Liver (tissue), 9 donors: ENCODE measurements around the gene CTSH. TPM values are rescaled to one million over a fixed set of nuclear protein-coding genes. Genes with fewer than 3 reads are reported as not detected.

ENCODE experiments used
- DNase-seq: peaks from one replicate; pipeline ENCODE4 v3.0.0-alpha.2; 2017; ENCODE audit warnings: low spot score
- H3K27ac ChIP-seq, 2 donors: one replicate each; pipeline ENCODE4 v1.7.0; 2013; ENCODE audit warnings: inconsistent platforms in 2 of 2, low read length in 2 of 2, control low read depth in 1 of 2, low read depth in 1 of 2, mild to moderate bottlenecking in 1 of 2
- H3K27me3 ChIP-seq, 4 donors: one replicate each; pipeline versions ENCODE4 v1.6.1 to v1.7.0; 2013; ENCODE audit warnings: low read length in 3 of 4, inconsistent platforms in 1 of 4, mild to moderate bottlenecking in 1 of 4, moderate library complexity in 1 of 4; ENCODE audit not compliant: control insufficient read depth in 4 of 4, insufficient read depth in 4 of 4
- H3K36me3 ChIP-seq, 4 donors: one replicate each; pipeline versions ENCODE4 v1.6.1 to v1.7.0; 2013; ENCODE audit warnings: low read length in 3 of 4, mild to moderate bottlenecking in 3 of 4, low read depth in 1 of 4, moderate library complexity in 1 of 4; ENCODE audit not compliant: control insufficient read depth in 4 of 4, insufficient read depth in 3 of 4
- H3K4me1 ChIP-seq, 4 donors: one replicate each; pipeline versions ENCODE4 v1.6.1 to v1.7.0; 2013; ENCODE audit warnings: low read length in 3 of 4, mild to moderate bottlenecking in 3 of 4, moderate library complexity in 1 of 4; ENCODE audit not compliant: control insufficient read depth in 4 of 4, insufficient read depth in 4 of 4
- H3K4me3 ChIP-seq, 3 donors: one replicate each; pipeline versions ENCODE4 v1.6.1 to v1.7.0; 2013; ENCODE audit warnings: low read length in 3 of 3, control low read depth in 1 of 3, low read depth in 1 of 3, mild to moderate bottlenecking in 1 of 3
- H3K9ac ChIP-seq, 2 donors: one replicate each; pipeline ENCODE4 v1.7.0; 2013; ENCODE audit warnings: low read length in 2 of 2, mild to moderate bottlenecking in 2 of 2, moderate library complexity in 2 of 2, control low read depth in 1 of 2, low read depth in 1 of 2
- H3K9me3 ChIP-seq, 4 donors: one replicate each; pipeline versions ENCODE4 v1.6.1 to v1.7.0; 2013; ENCODE audit warnings: low read length in 3 of 4; ENCODE audit not compliant: control insufficient read depth in 4 of 4
- EGR1 ChIP-seq, 2 donors: IDR thresholded peaks; 2 replicates each; pipeline ENCODE4 v1.6.1; 2016 to 2018; ENCODE audit warnings: antibody characterized with exemption in 2 of 2, low read depth in 2 of 2
- FOXA1 ChIP-seq: IDR thresholded peaks from 2 replicates; pipeline ENCODE4 v1.6.1; 2016; ENCODE audit warnings: antibody characterized with exemption
- FOXA2 ChIP-seq: IDR thresholded peaks from 2 replicates; pipeline ENCODE4 v1.6.1; 2016; ENCODE audit warnings: antibody characterized with exemption
- GABPA ChIP-seq, 2 donors: IDR thresholded peaks in 1 of 2; conservative IDR thresholded peaks in 1 of 2; 2 replicates each; pipeline ENCODE4 v1.6.1; 2016; ENCODE audit warnings: antibody characterized with exemption in 2 of 2, mild to moderate bottlenecking in 1 of 2, moderate library complexity in 1 of 2
- HNF4A ChIP-seq, 2 donors: conservative IDR thresholded peaks; 2 replicates each; pipeline ENCODE4 v1.6.1; 2016; ENCODE audit warnings: antibody characterized with exemption in 2 of 2, mild to moderate bottlenecking in 2 of 2
- HNF4G ChIP-seq: IDR thresholded peaks from 2 replicates; pipeline ENCODE4 v1.6.1; 2016; ENCODE audit warnings: antibody characterized with exemption
- JUND ChIP-seq, 2 donors: IDR thresholded peaks; 2 replicates each; pipeline ENCODE4 v1.6.1; 2016; ENCODE audit warnings: antibody characterized with exemption in 2 of 2
- NR2F2 ChIP-seq: IDR thresholded peaks from 2 replicates; pipeline ENCODE4 v1.6.1; 2016; ENCODE audit warnings: antibody characterized with exemption
- RAD21 ChIP-seq, 2 donors: IDR thresholded peaks; 2 replicates each; pipeline ENCODE4 v1.6.1; 2016; ENCODE audit warnings: antibody characterized with exemption in 2 of 2, mild to moderate bottlenecking in 2 of 2
- RXRA ChIP-seq, 2 donors: IDR thresholded peaks; 2 replicates each; pipeline ENCODE4 v1.6.1; 2017 to 2018; ENCODE audit warnings: antibody characterized with exemption in 2 of 2, mild to moderate bottlenecking in 1 of 2
- SP1 ChIP-seq: IDR thresholded peaks from 2 replicates; pipeline ENCODE4 v1.6.1; 2018; ENCODE audit warnings: antibody characterized with exemption, mild to moderate bottlenecking
- TAF1 ChIP-seq: conservative IDR thresholded peaks from 2 replicates; pipeline ENCODE4 v1.6.1; 2016; ENCODE audit warnings: antibody characterized with exemption, mild to moderate bottlenecking
- YY1 ChIP-seq: IDR thresholded peaks from 2 replicates; pipeline ENCODE4 v1.6.1; 2016; ENCODE audit warnings: antibody characterized with exemption, mild to moderate bottlenecking
- WGBS: extraction: QIAGEN DNeasy Blood & Tissue Kit; methylation state at CpG from one replicate; pipeline ENCODE4 v1.1.7; 2013; 5-methylcytosine and 5-hydroxymethylcytosine counted together
- polyA plus RNA-seq, 2 donors: library from polyadenylated mRNA; stranded (reverse) in 1 of 2; unstranded in 1 of 2; fragments of 200-250 nt in 1 of 2; fragments of >200 nt in 1 of 2; fragmentation: Nextera tagmentation in 1 of 2; extraction: Ambion mirVana in 1 of 2; gene quantifications; one replicate each; pipeline versions ENCODE4 v1.2.1 to v1.2.3, GENCODE V29; 2013 to 2015
- total RNA-seq, 2 donors: library from RNA; depleted of rRNA; stranded (reverse); fragments of >200 nt; gene quantifications; one replicate each; pipeline ENCODE4 v1.2.3, GENCODE V29; 2014
- TF ChIP-seq, protein P1 (sequence below): IDR thresholded peaks from 2 replicates; pipeline ENCODE4 v1.6.1; 2016; ENCODE audit warnings: antibody characterized with exemption
- TF ChIP-seq, protein P2 (sequence below): IDR thresholded peaks from 2 replicates; pipeline ENCODE4 v1.6.1; 2016; ENCODE audit warnings: antibody characterized with exemption
- TF ChIP-seq, protein P3 (sequence below): IDR thresholded peaks from 2 replicates; pipeline ENCODE4 v1.6.1; 2016; ENCODE audit warnings: antibody characterized with exemption
- donor health status: healthy.
- donor health status: healthy.
- donor health status: healthy.
- donor health status: healthy.
- donor health status: healthy.

CTSH gene
- total and polyA plus RNA-seq, 4 donors, result 46.3 to 162 (median 95.8) TPM

DNA sequence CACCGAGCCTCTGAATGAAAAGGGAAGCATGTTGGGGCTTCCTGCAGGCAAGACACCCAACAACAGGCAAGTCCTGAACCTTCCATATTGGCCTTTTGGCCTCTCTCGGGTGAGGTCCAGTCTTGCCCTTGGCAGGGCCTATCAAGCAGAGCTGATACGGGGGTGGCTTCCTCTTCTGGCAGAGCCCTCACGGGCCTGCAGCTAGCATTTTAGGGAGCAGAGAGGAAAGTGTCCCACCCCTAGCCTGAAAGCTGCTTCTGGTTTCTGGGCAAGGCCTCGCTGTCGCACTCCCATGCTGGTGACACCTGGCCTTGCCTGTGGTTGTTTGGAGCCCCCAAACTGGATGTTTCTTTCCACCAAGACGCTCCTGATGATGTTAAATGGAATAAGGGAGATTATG lies 31.8 kb upstream of the CTSH start:
- no peaks in the 10 kb centered on the region for H3K36me3 ChIP-seq
- no peak overlapping the region for H3K9ac ChIP-seq
- no peak overlapping the region for H3K27ac ChIP-seq
- H3K4me3 ChIP-seq, result no peak overlapping the region
- 85% methylated on average over 7 of the region's 7 CpGs for WGBS
- no peak for DNase-seq
- H3K27me3 ChIP-seq, result no peaks in the 10 kb centered on the region
- TF ChIP-seq GABPA (IDR thresholded peaks at IDR 0.05 in 1 of 2, conservative IDR thresholded peaks at IDR 0.05 in 1 of 2) (no peak), TAF1 (no peak), RXRA (IDR thresholded peaks at IDR 0.05) (no peak), FOXA2 (no peak), YY1 (no peak), EGR1 (IDR thresholded peaks at IDR 0.05; ENCODE audit: low read depth in 2 of 2) (no peak), RAD21 (IDR thresholded peaks at IDR 0.05) (no peak)
- TF ChIP-seq, protein P1, sequence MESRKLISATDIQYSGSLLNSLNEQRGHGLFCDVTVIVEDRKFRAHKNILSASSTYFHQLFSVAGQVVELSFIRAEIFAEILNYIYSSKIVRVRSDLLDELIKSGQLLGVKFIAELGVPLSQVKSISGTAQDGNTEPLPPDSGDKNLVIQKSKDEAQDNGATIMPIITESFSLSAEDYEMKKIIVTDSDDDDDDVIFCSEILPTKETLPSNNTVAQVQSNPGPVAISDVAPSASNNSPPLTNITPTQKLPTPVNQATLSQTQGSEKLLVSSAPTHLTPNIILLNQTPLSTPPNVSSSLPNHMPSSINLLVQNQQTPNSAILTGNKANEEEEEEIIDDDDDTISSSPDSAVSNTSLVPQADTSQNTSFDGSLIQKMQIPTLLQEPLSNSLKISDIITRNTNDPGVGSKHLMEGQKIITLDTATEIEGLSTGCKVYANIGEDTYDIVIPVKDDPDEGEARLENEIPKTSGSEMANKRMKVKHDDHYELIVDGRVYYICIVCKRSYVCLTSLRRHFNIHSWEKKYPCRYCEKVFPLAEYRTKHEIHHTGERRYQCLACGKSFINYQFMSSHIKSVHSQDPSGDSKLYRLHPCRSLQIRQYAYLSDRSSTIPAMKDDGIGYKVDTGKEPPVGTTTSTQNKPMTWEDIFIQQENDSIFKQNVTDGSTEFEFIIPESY, result no peak
- TF ChIP-seq, protein P2, sequence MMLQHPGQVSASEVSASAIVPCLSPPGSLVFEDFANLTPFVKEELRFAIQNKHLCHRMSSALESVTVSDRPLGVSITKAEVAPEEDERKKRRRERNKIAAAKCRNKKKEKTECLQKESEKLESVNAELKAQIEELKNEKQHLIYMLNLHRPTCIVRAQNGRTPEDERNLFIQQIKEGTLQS, result no peak
- H3K9me3 ChIP-seq, result no peaks in the 10 kb centered on the region
- H3K4me1 ChIP-seq, result peaks cover 0 to 6% (median 2%) of the 10 kb centered on the region in 4 donors

DNA sequence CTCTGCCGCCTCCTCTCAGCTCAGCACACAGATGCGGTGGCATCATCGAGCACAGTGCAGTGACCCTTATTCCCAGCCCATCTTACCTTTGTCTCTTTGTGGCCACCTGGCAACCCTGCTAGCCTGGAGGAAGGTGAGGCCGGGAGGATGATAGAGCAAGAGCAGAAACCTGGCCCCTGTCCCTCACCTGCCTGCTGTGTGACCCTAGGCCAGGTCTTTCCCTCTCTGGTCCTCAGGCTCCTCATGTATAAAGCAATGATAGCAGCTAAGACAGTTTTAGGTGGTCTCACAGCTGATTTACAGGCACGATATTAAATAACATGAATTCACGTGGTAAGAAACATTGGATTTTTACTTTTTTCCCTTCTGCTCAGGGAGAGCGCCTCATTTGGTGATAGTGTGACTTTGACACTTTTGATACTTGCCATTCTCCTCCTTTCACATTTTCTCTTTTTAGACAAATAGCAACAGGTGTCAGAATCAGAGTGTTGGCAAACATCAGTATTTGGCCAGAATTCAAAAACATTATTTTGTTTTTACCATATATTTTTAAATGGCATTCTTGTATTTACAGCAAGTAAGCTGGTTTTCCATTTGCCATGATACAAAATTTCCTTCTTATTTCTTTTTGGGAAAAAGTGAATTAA lies 29.5 kb upstream of the CTSH start:
- Histone ChIP-seq H3K4me3 (no peak overlapping the region), H3K4me1 (peaks cover 7 to 16% (median 12%) of the 10 kb centered on the region in 4 donors), H3K9me3 (no peaks in the 10 kb centered on the region), H3K27ac (no peak overlapping the region), H3K36me3 (no peaks in the 10 kb centered on the region), H3K9ac (no peak overlapping the region), H3K27me3 (no peaks in the 10 kb centered on the region)
- TF ChIP-seq JUND (IDR thresholded peaks at IDR 0.05) (no peak), FOXA1 (no peak), HNF4G (no peak)
- DNase-seq, result no peak
- 98% methylated on average over 7 of the region's 7 CpGs for whole genome bisulfite sequencing

DNA sequence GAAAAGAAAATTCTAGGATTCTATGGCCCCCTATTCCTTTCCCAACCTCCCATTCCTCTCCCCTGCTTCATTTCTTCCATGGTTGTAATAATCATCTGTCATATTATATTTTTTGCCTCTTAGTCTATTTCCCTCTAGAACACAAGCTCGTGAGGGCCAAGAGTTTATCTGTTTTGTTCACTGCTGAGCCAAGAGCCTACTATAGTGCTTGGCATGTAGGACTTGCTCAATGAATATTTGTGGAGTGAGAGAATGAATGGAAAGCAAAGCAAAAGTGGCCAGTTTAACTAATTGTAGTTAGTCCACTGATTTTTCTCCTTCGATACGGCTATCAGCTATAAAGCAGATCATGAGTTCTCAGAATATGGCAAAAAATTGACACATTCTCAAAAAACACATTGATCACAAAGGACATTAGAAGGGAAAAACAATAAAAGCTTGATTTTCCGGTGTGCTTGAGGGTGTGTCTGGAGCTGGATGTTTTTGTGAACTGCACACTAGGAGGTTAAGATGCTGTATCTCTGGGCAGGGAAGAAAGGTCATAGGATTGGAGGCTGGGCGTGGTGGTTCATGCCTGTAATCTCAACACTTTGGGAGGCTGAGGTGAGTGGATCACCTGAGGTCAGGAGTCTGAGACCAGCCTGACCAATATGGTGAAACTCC lies 25.0 kb upstream of the CTSH start:
- H3K27me3 ChIP-seq, result no peaks in the 10 kb centered on the region
- no peak overlapping the region for H3K9ac ChIP-seq
- H3K4me1 ChIP-seq, result peaks cover 7 to 14% (median 12%) of the 10 kb centered on the region in 4 donors
- 60% methylated on average over 5 of the region's 5 CpGs for WGBS
- TF ChIP-seq YY1, result no peak
- TF ChIP-seq SP1, result no peak
- TF ChIP-seq JUND (IDR thresholded peaks at IDR 0.05), result no peak
- TF ChIP-seq FOXA2, result no peak
- TF ChIP-seq RAD21 (IDR thresholded peaks at IDR 0.05), result no peak
- TF ChIP-seq, protein P1, result no peak
- no peak for TF ChIP-seq HNF4G
- TF ChIP-seq RXRA (IDR thresholded peaks at IDR 0.05), result no peak
- TF ChIP-seq NR2F2, result no peak
- TF ChIP-seq, protein P2, result no peak
- no peak for TF ChIP-seq HNF4A (conservative IDR thresholded peaks at IDR 0.05)
- TF ChIP-seq, protein P3, sequence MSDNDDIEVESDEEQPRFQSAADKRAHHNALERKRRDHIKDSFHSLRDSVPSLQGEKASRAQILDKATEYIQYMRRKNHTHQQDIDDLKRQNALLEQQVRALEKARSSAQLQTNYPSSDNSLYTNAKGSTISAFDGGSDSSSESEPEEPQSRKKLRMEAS, result no peak
- DNase-seq, result no peak
- H3K36me3 ChIP-seq, result no peaks in the 10 kb centered on the region
- H3K9me3 ChIP-seq, result no peaks in the 10 kb centered on the region
- no peak overlapping the region for H3K27ac ChIP-seq
- no peak overlapping the region for H3K4me3 ChIP-seq
